Measurements from ENCODE around the gene MAEA. TPM values are rescaled to one million over a fixed set of nuclear protein-coding genes. Genes with fewer than 3 reads are reported as not detected.

MAEA gene
- polyA plus RNA-seq, 3 donors: 34.3 to 83.5 (median 37.7) TPM

DNA sequence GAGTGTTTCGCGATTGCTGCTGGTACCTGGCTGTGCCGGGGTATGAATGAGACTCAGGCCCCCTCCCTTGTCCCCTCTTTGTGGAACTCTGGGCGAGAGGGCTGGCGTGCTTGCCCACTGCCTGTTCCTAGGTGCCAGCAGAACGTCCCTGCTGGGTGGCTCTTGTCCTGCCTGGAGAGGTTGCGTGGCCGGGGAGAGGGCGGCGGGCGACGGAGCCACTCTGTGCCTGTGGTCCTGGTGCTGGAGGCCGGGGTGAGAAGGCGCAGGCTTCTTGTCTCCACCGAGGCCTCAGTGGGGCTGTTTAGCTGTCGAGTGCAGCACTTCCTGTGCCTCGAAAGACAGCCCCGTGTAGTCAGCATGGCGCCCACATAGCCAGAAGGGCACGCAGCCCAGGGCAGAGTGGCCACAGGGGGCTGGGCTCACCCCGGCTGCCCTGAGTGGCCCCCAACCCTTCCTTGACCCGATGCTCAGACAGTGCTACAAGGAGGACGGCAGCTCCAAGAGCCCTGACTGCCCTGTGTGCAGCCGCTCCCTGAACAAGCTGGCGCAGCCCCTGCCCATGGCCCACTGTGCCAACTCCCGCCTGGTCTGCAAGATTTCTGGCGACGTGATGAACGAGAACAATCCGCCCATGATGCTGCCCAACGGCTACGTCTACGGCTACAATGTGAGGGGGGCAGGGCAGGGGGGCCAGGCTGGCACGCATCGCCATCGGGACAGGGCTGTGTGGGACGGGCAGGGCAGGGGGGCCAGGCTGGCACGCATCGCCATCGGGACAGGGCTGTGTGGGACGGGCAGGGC, 48.5 kb downstream of the MAEA start:
- peaks cover 33 to 58% (median 49%) of the 10 kb centered on the region in 7 donors for H3K9me3 Mint-ChIP-seq
- peaks cover 8% of the 10 kb centered on the region for H3K4me1 Mint-ChIP-seq
- H3K4me2 ChIP-seq (replicated peaks; ENCODE audit: extremely low read depth, low read length, poor library complexity, severe bottlenecking): no peak overlapping the region
- H3K9me3 ChIP-seq (replicated peaks in 1 of 2; ENCODE audit: control insufficient read depth in 1 of 2, insufficient read depth in 1 of 2, low read length in 2 of 2): peaks cover 37 to 61% of the 10 kb centered on the region in 2 donors
- H3K27me3 ChIP-seq (ENCODE audit: control insufficient read depth in 2 of 2, insufficient read depth in 2 of 2, low read length in 2 of 2): no peaks in the 10 kb centered on the region
- peak overlapping the region in 1 of 2 donors; percentile 79 for H3K27ac ChIP-seq (ENCODE audit: low read depth in 1 of 2, low read length in 2 of 2)
- H3K4me1 ChIP-seq (ENCODE audit: control insufficient read depth in 1 of 2, insufficient read depth in 2 of 2, low read length in 2 of 2): peaks cover 12 to 13% of the 10 kb centered on the region in 2 donors
- no peaks in the 10 kb centered on the region for H3K79me2 ChIP-seq (ENCODE audit: insufficient read depth, low read length)
- 97% methylated on average over 40 of the region's 41 CpGs for WGBS (ENCODE audit: insufficient coverage)
- peaks cover 45 to 67% of the 10 kb centered on the region in 2 donors for H3K36me3 ChIP-seq (replicated peaks in 1 of 2; ENCODE audit: control insufficient read depth in 1 of 2, insufficient read depth in 2 of 2, low read length in 2 of 2)
- TF ChIP-seq, protein P1, sequence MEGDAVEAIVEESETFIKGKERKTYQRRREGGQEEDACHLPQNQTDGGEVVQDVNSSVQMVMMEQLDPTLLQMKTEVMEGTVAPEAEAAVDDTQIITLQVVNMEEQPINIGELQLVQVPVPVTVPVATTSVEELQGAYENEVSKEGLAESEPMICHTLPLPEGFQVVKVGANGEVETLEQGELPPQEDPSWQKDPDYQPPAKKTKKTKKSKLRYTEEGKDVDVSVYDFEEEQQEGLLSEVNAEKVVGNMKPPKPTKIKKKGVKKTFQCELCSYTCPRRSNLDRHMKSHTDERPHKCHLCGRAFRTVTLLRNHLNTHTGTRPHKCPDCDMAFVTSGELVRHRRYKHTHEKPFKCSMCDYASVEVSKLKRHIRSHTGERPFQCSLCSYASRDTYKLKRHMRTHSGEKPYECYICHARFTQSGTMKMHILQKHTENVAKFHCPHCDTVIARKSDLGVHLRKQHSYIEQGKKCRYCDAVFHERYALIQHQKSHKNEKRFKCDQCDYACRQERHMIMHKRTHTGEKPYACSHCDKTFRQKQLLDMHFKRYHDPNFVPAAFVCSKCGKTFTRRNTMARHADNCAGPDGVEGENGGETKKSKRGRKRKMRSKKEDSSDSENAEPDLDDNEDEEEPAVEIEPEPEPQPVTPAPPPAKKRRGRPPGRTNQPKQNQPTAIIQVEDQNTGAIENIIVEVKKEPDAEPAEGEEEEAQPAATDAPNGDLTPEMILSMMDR (IDR thresholded peaks at IDR 0.05): no peak
- H4K20me1 ChIP-seq (ENCODE audit: insufficient read depth, low read length): no peaks in the 10 kb centered on the region
- no peak overlapping the region for H3K4me3 Mint-ChIP-seq
- H3K9ac ChIP-seq (ENCODE audit: insufficient read depth, low read length, poor library complexity, severe bottlenecking): no peak overlapping the region
- DNase-seq: no peak
- intact Hi-C loops (cut with micrococcal nuclease): no loop called here
- H3K36me3 Mint-ChIP-seq: peaks cover 54 to 74% of the 10 kb centered on the region in 2 donors
- H3K4me3 ChIP-seq (replicated peaks in 1 of 3; ENCODE audit: low read depth in 2 of 3, low read length in 3 of 3): no peak overlapping the region
- H2AFZ ChIP-seq (ENCODE audit: insufficient read depth, low read depth, low read length, poor library complexity, severe bottlenecking): no peak overlapping the region
- peaks cover 0 to 2% (median 2%) of the 10 kb centered on the region in 3 donors for H3K27me3 Mint-ChIP-seq (ENCODE audit: low read depth in 3 of 3)
- peak overlapping the region in 5 of 7 donors; percentile 77 to 89 (median 88) for H3K27ac Mint-ChIP-seq

DNA sequence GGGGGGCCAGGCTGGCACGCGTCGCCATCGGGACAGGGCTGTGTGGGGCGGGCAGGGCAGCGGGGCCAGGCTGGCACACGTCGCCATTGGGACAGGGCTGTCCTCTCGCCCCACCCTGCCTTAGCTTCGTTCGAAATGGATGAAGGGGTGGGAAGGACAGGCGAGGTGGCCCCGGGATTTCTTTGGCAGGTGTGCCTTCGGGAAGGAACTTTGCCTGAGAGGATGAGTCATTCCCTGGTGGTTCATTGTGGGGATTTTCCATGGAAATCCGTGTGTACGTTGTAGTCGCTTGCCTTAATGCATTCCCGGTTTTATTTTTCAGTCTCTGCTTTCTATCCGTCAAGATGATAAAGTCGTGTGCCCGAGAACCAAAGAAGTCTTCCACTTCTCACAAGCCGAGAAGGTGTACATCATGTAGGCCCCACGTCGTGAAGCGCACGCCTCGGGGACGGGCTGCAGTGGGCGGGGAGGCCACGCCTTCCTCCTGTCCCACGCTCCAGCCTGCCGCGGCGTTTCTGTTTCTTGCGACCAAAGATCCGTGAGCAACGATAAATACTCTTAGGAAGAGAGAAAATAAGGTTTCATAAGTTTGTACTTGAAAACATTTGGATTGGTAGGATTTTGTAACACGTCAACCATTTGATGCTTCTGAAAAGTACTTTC, 49.2 kb downstream of the MAEA start:
- Histone ChIP-seq H3K36me3 (replicated peaks in 1 of 2; ENCODE audit: control insufficient read depth in 1 of 2, insufficient read depth in 2 of 2, low read length in 2 of 2) (peaks cover 45 to 66% of the 10 kb centered on the region in 2 donors), H3K9ac (ENCODE audit: insufficient read depth, low read length, poor library complexity, severe bottlenecking) (no peak overlapping the region), H3K27me3 (ENCODE audit: control insufficient read depth in 2 of 2, insufficient read depth in 2 of 2, low read length in 2 of 2) (no peaks in the 10 kb centered on the region), H2AFZ (ENCODE audit: insufficient read depth, low read depth, low read length, poor library complexity, severe bottlenecking) (no peak overlapping the region), H4K20me1 (ENCODE audit: insufficient read depth, low read length) (no peaks in the 10 kb centered on the region), H3K4me3 (replicated peaks in 1 of 3; ENCODE audit: low read depth in 2 of 3, low read length in 3 of 3) (no peak overlapping the region), H3K27ac (ENCODE audit: low read depth in 1 of 2, low read length in 2 of 2) (no peak overlapping the region), H3K4me2 (replicated peaks; ENCODE audit: extremely low read depth, low read length, poor library complexity, severe bottlenecking) (no peak overlapping the region), H3K4me1 (ENCODE audit: control insufficient read depth in 1 of 2, insufficient read depth in 2 of 2, low read length in 2 of 2) (peaks cover 8 to 10% of the 10 kb centered on the region in 2 donors), H3K9me3 (replicated peaks in 1 of 2; ENCODE audit: control insufficient read depth in 1 of 2, insufficient read depth in 1 of 2, low read length in 2 of 2) (peaks cover 37 to 61% of the 10 kb centered on the region in 2 donors), H3K79me2 (ENCODE audit: insufficient read depth, low read length) (no peaks in the 10 kb centered on the region)
- Mint-ChIP-seq H3K27me3 (ENCODE audit: low read depth in 3 of 3) (peaks cover 0 to 2% (median 2%) of the 10 kb centered on the region in 3 donors), H3K4me3 (peak overlapping the region in 1 of 2 donors; percentile 37), H3K4me1 (peaks cover 6% of the 10 kb centered on the region), H3K36me3 (peaks cover 54 to 75% of the 10 kb centered on the region in 2 donors), H3K9me3 (peaks cover 33 to 58% (median 49%) of the 10 kb centered on the region in 7 donors), H3K27ac (no peak overlapping the region)
- TF ChIP-seq, protein P1 (IDR thresholded peaks at IDR 0.05): no peak
- no peak for DNase-seq
- intact Hi-C loops (cut with micrococcal nuclease): no loop called here
- WGBS (ENCODE audit: insufficient coverage): 98% methylated on average over 34 of the region's 38 CpGs
